HEK293T (cell line): ENCODE results near the gene ADCY3.

Experiments used
- BHLHE40 ChIP-seq: fragments of 450-650 bp; IDR thresholded peaks from 2 replicates; pipeline ENCODE4 v1.6.1; 2016; ENCODE audit warnings: mild to moderate bottlenecking, moderate library complexity, borderline replicate concordance
- ELF4 ChIP-seq: fragments of 450-650 bp; IDR thresholded peaks from 2 replicates; pipeline ENCODE4 v1.6.1; 2017; ENCODE audit warnings: antibody characterized with exemption
- FOXA1 ChIP-seq: fragments of 450-650 bp; IDR thresholded peaks from 2 replicates; pipeline ENCODE4 v1.6.1; 2016; ENCODE audit warnings: mild to moderate bottlenecking
- FOXK2 ChIP-seq: fragments of 450-650 bp; IDR thresholded peaks from 2 replicates; pipeline ENCODE4 v1.6.1; 2016; ENCODE audit warnings: mild to moderate bottlenecking
- FOXM1 ChIP-seq: fragments of 450-650 bp; IDR thresholded peaks from 2 replicates; pipeline ENCODE4 v1.6.1; 2017; ENCODE audit warnings: mild to moderate bottlenecking, borderline replicate concordance
- HDGF ChIP-seq: fragments of 450-650 bp; IDR thresholded peaks from 2 replicates; pipeline ENCODE4 v1.6.1; 2017; ENCODE audit warnings: antibody characterized with exemption, borderline replicate concordance
- LEF1 ChIP-seq: fragments of 450-650 bp; IDR thresholded peaks from 2 replicates; pipeline ENCODE4 v1.6.1; 2017; ENCODE audit warnings: mild to moderate bottlenecking, borderline replicate concordance
- NFRKB ChIP-seq: fragments of 450-650 bp; IDR thresholded peaks from 2 replicates; pipeline ENCODE4 v1.6.1; 2016; ENCODE audit warnings: mild to moderate bottlenecking, moderate library complexity
- PKNOX1 ChIP-seq: fragments of 450-650 bp; IDR thresholded peaks from 2 replicates; pipeline ENCODE4 v1.6.1; 2016
- SP1 ChIP-seq: fragments of 450-650 bp; IDR thresholded peaks from 2 replicates; pipeline ENCODE4 v1.6.1; 2017
- SUZ12 ChIP-seq: fragments of 450-650 bp; IDR thresholded peaks from 2 replicates; pipeline ENCODE4 v1.6.1; 2016; ENCODE audit warnings: mild to moderate bottlenecking
- ZNF384 ChIP-seq: fragments of 450-650 bp; IDR thresholded peaks from 2 replicates; pipeline ENCODE4 v1.6.1; 2016

- TF ChIP-seq SP1 = no peak
- no peak for TF ChIP-seq SUZ12
- no peak for TF ChIP-seq NFRKB
- no peak for TF ChIP-seq FOXM1
- no peak for TF ChIP-seq ELF4
- TF ChIP-seq LEF1 = no peak
- TF ChIP-seq BHLHE40 = no peak
- no peak for TF ChIP-seq FOXK2
- no peak for TF ChIP-seq HDGF
- no peak for TF ChIP-seq FOXA1
- no peak for TF ChIP-seq ZNF384
- TF ChIP-seq PKNOX1 = no peak
Measured at GRCh38 chr2:24842081-24843050, 77.7 kb downstream of the ADCY3 start.
